ENCODE measurements around the gene LRTM1.

LRTM1 gene

GRCh38 chr3:54892168-54892567, 35.7 kb downstream of the LRTM1 start:
- DNase-seq (ENCODE audit: low spot score): no peak

GRCh38 chr3:54891540-54891897, 36.3 kb downstream of the LRTM1 start:
- DNase-seq (ENCODE audit: low spot score): no peak

GRCh38 chr3:54889731-54890130, 38.1 kb downstream of the LRTM1 start:
- no peak for DNase-seq (ENCODE audit: low spot score)

DNA sequence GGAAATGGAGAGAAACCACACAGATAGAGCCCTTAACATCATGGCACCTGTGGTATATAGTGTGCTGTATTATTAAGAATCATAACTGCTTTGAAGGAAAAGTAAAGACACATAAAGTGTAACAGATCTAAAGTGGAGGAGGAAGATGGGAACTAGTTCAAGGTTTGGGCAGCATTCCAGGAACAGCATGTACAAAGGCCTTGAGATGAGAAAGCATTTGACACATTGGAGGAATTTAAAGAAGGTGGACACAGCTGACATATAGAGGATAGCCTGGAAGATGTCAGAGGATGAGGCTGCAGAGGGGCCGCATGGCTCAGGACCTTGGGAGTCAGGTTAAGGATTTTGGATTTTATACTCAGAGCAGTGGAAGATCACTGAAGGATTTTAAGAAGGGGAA, 39.0 kb downstream of the LRTM1 start:
- DNase-seq (ENCODE audit: low spot score): no peak

DNA sequence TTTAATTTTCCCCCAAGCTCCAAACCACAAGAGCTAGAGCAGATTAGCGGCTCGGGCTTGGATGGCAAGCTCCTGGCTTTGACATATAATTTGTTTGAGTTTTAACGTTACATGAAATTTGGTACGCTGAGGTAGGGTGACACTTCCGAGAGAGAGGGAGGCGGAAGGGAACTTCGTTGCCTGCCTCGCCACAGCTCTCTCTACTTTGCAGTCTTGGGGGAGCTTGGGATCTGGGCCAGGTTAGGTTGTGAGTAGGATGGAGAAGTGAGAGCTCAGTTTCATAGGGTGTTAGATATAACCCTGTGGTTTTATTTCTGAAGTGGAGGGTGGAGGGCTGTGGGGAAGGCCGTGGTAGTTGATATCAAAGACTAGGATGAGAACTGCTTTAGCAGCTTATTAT, 39.7 kb downstream of the LRTM1 start:
- DNase-seq (ENCODE audit: low spot score): no peak

- no peak for DNase-seq (ENCODE audit: low spot score)
Observed at GRCh38 chr3:54882129-54882833, 45.6 kb downstream of the LRTM1 start.

DNA sequence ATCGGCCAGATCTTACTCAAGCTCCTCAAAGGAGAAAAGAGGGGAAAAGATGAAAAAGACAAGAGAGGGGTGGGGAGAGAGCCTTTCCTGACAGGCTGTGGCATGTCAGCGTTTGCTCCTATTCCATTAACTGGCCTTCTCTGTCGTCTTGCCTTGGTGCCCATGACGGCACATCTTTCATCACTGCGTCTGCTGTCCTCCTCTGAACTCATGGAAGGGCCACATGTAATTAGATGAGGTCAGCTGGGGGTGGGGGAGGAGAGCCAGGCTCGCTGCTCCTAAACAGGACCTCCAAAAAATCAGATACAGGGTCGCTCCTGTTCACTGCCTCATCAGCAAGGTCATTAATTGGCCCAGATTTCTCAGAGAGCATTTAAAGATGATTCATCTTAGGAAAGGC, 49.7 kb downstream of the LRTM1 start:
- DNase-seq (ENCODE audit: low spot score): no peak

DNA sequence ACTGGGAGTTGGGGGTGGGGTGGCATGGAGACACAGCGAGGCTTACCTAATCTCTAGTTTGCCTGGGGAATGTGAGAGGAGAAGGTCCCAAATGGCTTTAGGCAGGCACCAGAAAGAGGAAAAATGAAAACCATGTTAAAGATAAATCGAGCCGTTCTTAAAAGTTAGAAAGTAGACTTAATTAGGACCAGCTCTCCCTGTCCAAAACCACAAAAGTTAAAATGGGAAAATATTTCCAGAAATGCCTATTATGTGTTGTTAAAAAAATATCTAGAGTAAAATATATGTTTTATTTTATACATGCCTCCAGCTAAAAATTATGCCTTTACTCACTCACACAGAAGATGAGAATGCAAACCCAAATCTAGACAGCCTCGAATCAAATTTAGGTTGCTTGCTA, 50.1 kb downstream of the LRTM1 start:
- DNase-seq (ENCODE audit: low spot score): no peak

- DNase-seq (ENCODE audit: low spot score): no peak
Observed at GRCh38 chr3:54876694-54877093, 51.2 kb downstream of the LRTM1 start.

DNA sequence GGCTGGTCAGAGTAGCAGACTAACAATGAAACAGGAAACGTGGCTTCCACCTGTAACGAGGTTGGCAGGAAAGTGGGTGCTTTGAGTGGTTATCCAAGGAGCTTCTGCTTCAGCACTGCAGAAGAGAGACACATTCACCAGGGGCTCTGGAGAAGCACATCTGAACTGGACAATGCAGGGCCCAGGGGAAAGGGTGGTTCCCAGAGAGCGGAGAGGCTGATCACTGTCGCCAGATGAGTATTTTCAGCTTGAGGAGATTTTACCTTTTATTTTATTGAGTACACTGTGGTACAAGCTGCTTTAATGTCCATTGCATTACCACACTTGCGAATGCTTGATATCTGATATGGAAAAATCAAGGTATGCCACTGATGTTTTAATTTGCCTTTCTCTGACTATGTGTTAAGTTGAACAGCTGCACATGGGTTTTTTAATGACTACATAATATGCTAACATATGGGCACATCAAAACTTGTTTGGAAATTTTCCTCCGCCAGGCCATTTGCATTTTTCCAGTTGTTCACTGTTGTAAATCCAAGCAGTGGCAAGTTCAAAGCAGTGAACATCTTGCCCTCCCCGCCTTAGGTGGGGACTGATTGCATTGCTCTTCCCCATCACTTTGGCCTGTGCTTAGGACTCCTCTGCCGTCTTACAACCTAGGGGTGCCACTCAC, 52.1 kb downstream of the LRTM1 start:
- DNase-seq (ENCODE audit: low spot score): no peak

GRCh38 chr3:54874816-54875556, 52.9 kb downstream of the LRTM1 start:
- DNase-seq (ENCODE audit: low spot score): no peak

- DNase-seq (ENCODE audit: low spot score): no peak
Observed at GRCh38 chr3:54873059-54874010, 54.5 kb downstream of the LRTM1 start.

GRCh38 chr3:54871867-54872266, 56.0 kb downstream of the LRTM1 start:
- DNase-seq (ENCODE audit: low spot score): no peak

GRCh38 chr3:54870423-54870822, 57.4 kb downstream of the LRTM1 start:
- DNase-seq (ENCODE audit: low spot score): peak; percentile 9
